K562 (cell line): ENCODE data around the gene PI4KA. TPM values are rescaled to one million over a fixed set of nuclear protein-coding genes. Genes with fewer than 3 reads are reported as not detected.

Source experiments
- CCNT2 ChIP-seq: IDR thresholded peaks from 2 replicates; pipeline ENCODE4 v1.6.1; 2011; ENCODE audit warnings: borderline replicate concordance, low read depth, mild to moderate bottlenecking, moderate library complexity, mixed read lengths, low read length; ENCODE audit not compliant: insufficient read length; ENCODE audit errors: extremely low read depth
- CHAMP1 ChIP-seq: fragments of 450-650 bp; IDR thresholded peaks from 2 replicates; pipeline ENCODE4 v1.6.1; 2016; ENCODE audit warnings: mild to moderate bottlenecking
- CSDE1 ChIP-seq, 2 experiments: fragments of 450-650 bp; IDR thresholded peaks; 2 replicates each; pipeline ENCODE4 v1.6.1; 2016; ENCODE audit warnings: mild to moderate bottlenecking in 1 of 2
- DIDO1 ChIP-seq: fragments of 450-650 bp; IDR thresholded peaks from 2 replicates; pipeline ENCODE4 v1.6.1; 2016; ENCODE audit warnings: low read depth, missing biosample characterization, missing genetic modification characterization
- EP400 ChIP-seq: fragments of 450-650 bp; IDR thresholded peaks from 2 replicates; pipeline ENCODE4 v1.6.1; 2017; ENCODE audit warnings: antibody characterized with exemption, mild to moderate bottlenecking, moderate library complexity
- ESRRA ChIP-seq: fragments of 450-650 bp; IDR thresholded peaks from 2 replicates; pipeline ENCODE4 v1.6.1; 2014; ENCODE audit warnings: low read depth, mild to moderate bottlenecking, moderate library complexity, borderline replicate concordance
- ETS1 ChIP-seq: conservative IDR thresholded peaks from 2 replicates; pipeline ENCODE4 v1.6.1; 2011; ENCODE audit warnings: low read depth, mild to moderate bottlenecking, low read length; ENCODE audit not compliant: control insufficient read depth
- FOXA1 ChIP-seq: fragments of 450-650 bp; IDR thresholded peaks from 2 replicates; pipeline ENCODE4 v1.6.1; 2016; ENCODE audit warnings: mild to moderate bottlenecking, borderline replicate concordance
- FOXJ3 ChIP-seq: sonication (generic); formaldehyde crosslinking; IDR thresholded peaks from 2 replicates; pipeline ENCODE4 v1.4.0; 2020; ENCODE audit warnings: mild to moderate bottlenecking, missing genetic modification reagents
- JUN ChIP-seq, 2 experiments: sonication (generic) in 1 of 2; formaldehyde crosslinking in 1 of 2; IDR thresholded peaks; 2 replicates each; pipeline versions ENCODE4 v1.6.1 to v1.8.0; 2012 to 2022; ENCODE audit warnings: borderline replicate concordance in 2 of 2, mild to moderate bottlenecking in 2 of 2, improper control_type of control experiment in 1 of 2, low read depth in 1 of 2, low read length in 1 of 2, missing genetic modification reagents in 1 of 2
- KDM4B ChIP-seq, 2 experiments: fragments of 450-650 bp in 1 of 2; sonication (generic) in 1 of 2; IDR thresholded peaks; 2 replicates each; pipeline ENCODE4 v1.6.1; 2016 to 2017; ENCODE audit warnings: borderline replicate concordance in 2 of 2, antibody characterized with exemption in 1 of 2, low read depth in 1 of 2, mild to moderate bottlenecking in 1 of 2
- NFE2L1 ChIP-seq: fragments of 450-650 bp; IDR thresholded peaks from 2 replicates; pipeline ENCODE4 v1.6.1; 2016; ENCODE audit warnings: missing genetic modification characterization, low read depth, mild to moderate bottlenecking, missing compliant biosample characterization, moderate library complexity, borderline replicate concordance
- PHTF2 ChIP-seq: fragments of 250-450 bp; sonication (Bioruptor Pico); IDR thresholded peaks from 2 replicates; pipeline ENCODE4 v1.5.0; 2021; ENCODE audit warnings: mild to moderate bottlenecking
- POLR3A ChIP-seq: IDR thresholded peaks from 2 replicates; pipeline ENCODE4 v1.6.1; 2011; ENCODE audit warnings: borderline replicate concordance, mild to moderate bottlenecking, moderate library complexity; ENCODE audit not compliant: insufficient read length, insufficient read depth; ENCODE audit errors: extremely low read depth
- SNRNP70 ChIP-seq: fragments of 200-400 bp; formaldehyde crosslinking; optimal IDR thresholded peaks from 2 replicates; pipeline ENCODE3; 2017; ENCODE audit warnings: low read depth, low read length
- TBP ChIP-seq: optimal IDR thresholded peaks from 2 replicates; pipeline ENCODE3; 2011; ENCODE audit warnings: low read depth, low read length, improper control_type of control experiment
- THAP7 ChIP-seq: fragments of 250-450 bp; sonication (Bioruptor Pico); IDR thresholded peaks from 2 replicates; pipeline ENCODE4 v1.5.0; 2021
- TRIM28 ChIP-seq: fragments of 450-650 bp; IDR thresholded peaks from 2 replicates; pipeline ENCODE4 v1.6.1; 2017
- U2AF2 ChIP-seq: fragments of 200-400 bp; formaldehyde crosslinking; optimal IDR thresholded peaks from 2 replicates; pipeline ENCODE3; 2017; ENCODE audit warnings: low read depth, mild to moderate bottlenecking, low read length
- ZEB2 ChIP-seq: fragments of 450-650 bp; IDR thresholded peaks from 2 replicates; pipeline ENCODE4 v1.6.1; 2016
- ZNF217 ChIP-seq: sonication (generic); formaldehyde crosslinking; IDR thresholded peaks from 2 replicates; pipeline ENCODE4 v1.8.0; 2022; ENCODE audit warnings: mild to moderate bottlenecking, missing genetic modification reagents
- ZNF3 ChIP-seq: fragments of 250-450 bp; sonication (Bioruptor Pico); IDR thresholded peaks from 2 replicates; pipeline ENCODE4 v1.5.0; 2021; ENCODE audit warnings: mild to moderate bottlenecking, moderate library complexity
- ZNF347 ChIP-seq: fragments of 450-650 bp; formaldehyde crosslinking; IDR thresholded peaks from 2 replicates; pipeline ENCODE4 v1.4.0; 2020; ENCODE audit warnings: low read depth, mild to moderate bottlenecking, moderate library complexity
- ZNF431 ChIP-seq: sonication (generic); formaldehyde crosslinking; IDR thresholded peaks from 2 replicates; pipeline ENCODE4 v1.8.0; 2022; ENCODE audit warnings: mild to moderate bottlenecking, missing genetic modification reagents
- ZNF507 ChIP-seq: conservative IDR thresholded peaks from 2 replicates; pipeline ENCODE4 v1.6.1; 2017; ENCODE audit warnings: missing genetic modification characterization, missing compliant biosample characterization
- polyA plus RNA-seq, 8 experiments: library from polyadenylated mRNA; depleted of rRNA in 4 of 8; stranded (reverse) in 5 of 8; unstranded in 3 of 8; fragments of >200 nt; fragmentation: Nextera tagmentation in 2 of 8; fragmentation: Illumina TruSeq in 1 of 8; extraction: Ambion mirVana in 2 of 8; extraction: Trizol in 1 of 8; gene quantifications; 2 replicates each; pipeline versions ENCODE4 v1.2.1 to v1.2.3, GENCODE V29; 2011 to 2014; ENCODE audit warnings: inconsistent platforms in 1 of 8, missing spikeins in 1 of 8
- total RNA-seq, 7 experiments: library from RNA; depleted of rRNA in 6 of 7; stranded (reverse); fragments of >200 nt in 6 of 7; fragmentation: Illumina TruSeq in 2 of 7; extraction: Trizol in 2 of 7; gene quantifications; 2 replicates each; pipeline versions ENCODE4 v1.2.1 to v1.2.3, GENCODE V29; 2011 to 2021; ENCODE audit warnings: low replicate concordance in 1 of 7

PI4KA gene
- total and polyA plus RNA-seq, 9 of the 15 experiments (the other 6 are each of a cell fraction or from before 2014, with no cell fraction given), result 7.3 to 187 (median 84.7) TPM

GRCh38 chr22:20840646-20841371, 17.8 kb downstream of the PI4KA start (continued):
- no peak for TF ChIP-seq FOXA1
- TF ChIP-seq CCNT2, result peak; percentile 49
- peak; percentile 98 for TF ChIP-seq ZEB2
- TF ChIP-seq ZNF431 (CRISPR knock-in tag), result no peak
- no peak for TF ChIP-seq JUN (IDR thresholded peaks at IDR 0.05; ENCODE audit: borderline replicate concordance, low read depth, low read length)
- 0 out of 2 replicates have a peak, but pooled peaks have one; percentile 60 for TF ChIP-seq JUN (CRISPR knock-in tag; IDR thresholded peaks at IDR 0.05; ENCODE audit: borderline replicate concordance)
- TF ChIP-seq EP400, result no peak
- no peak for TF ChIP-seq ESRRA
- TF ChIP-seq ZNF347 (CRISPR knock-in tag), result no peak
- TF ChIP-seq DIDO1 (tag), result no peak
- TF ChIP-seq CSDE1 (IDR thresholded peaks at IDR 0.05), result no peak
- TF ChIP-seq FOXJ3 (CRISPR knock-in tag), result no peak
- TF ChIP-seq ZNF507 (tag), result no peak
- TF ChIP-seq ZNF217 (CRISPR knock-in tag), result no peak
- TF ChIP-seq CHAMP1, result no peak
- TF ChIP-seq ZNF3, result no peak
- no peak for TF ChIP-seq THAP7 (CRISPR knock-in tag)
- TF ChIP-seq SNRNP70, result no peak
- 0 out of 2 replicates have a peak, but pooled peaks have one; percentile 70 for TF ChIP-seq PHTF2 (CRISPR knock-in tag)
- no peak for TF ChIP-seq NFE2L1
- no peak for TF ChIP-seq TBP
- TF ChIP-seq KDM4B (IDR thresholded peaks at IDR 0.05; ENCODE audit: borderline replicate concordance in 2 of 2, low read depth in 1 of 2), result no peak; a peak in 1 of 4 replicates
- no peak for TF ChIP-seq TRIM28
- TF ChIP-seq ETS1, result no peak
- no peak for TF ChIP-seq POLR3A
- TF ChIP-seq U2AF2, result no peak
